Limb (tissue), 2 donors: ENCODE measurements around the gene ADRA2A.

Experiments used
- DNase-seq, 2 donors: peaks; one replicate each; pipeline ENCODE4 v3.0.0-alpha.2; 2016; ENCODE audit errors: extremely low spot score in 2 of 2

ADRA2A gene

GRCh38 chr10:111109501-111110242 is 32.8 kb downstream of the ADRA2A start:
- DNase-seq, result peak in 1 of 2 donors; percentile 10

GRCh38 chr10:111110771-111111170 is 33.9 kb downstream of the ADRA2A start:
- DNase-seq, result no peak

- DNase-seq, result no peak
Measured at GRCh38 chr10:111112333-111112732, 35.5 kb downstream of the ADRA2A start.

- DNase-seq, result peak in 1 of 2 donors; percentile 5
Measured at GRCh38 chr10:111113238-111113960, 36.6 kb downstream of the ADRA2A start.

- peak in 1 of 2 donors; percentile 13 for DNase-seq
Measured at GRCh38 chr10:111113961-111114757, 37.3 kb downstream of the ADRA2A start.

GRCh38 chr10:111114758-111115500 is 38.1 kb downstream of the ADRA2A start:
- DNase-seq, result peak in 1 of 2 donors; percentile 14

- DNase-seq, result peak in 1 of 2 donors; percentile 19
Measured at GRCh38 chr10:111116211-111116610, 39.4 kb downstream of the ADRA2A start.

GRCh38 chr10:111116762-111117445 is 40.1 kb downstream of the ADRA2A start:
- peak in 1 of 2 donors; percentile 20 for DNase-seq

- DNase-seq, result peak in 1 of 2 donors; percentile 10
Measured at GRCh38 chr10:111117528-111118277, 40.9 kb downstream of the ADRA2A start.

- peak in 1 of 2 donors; percentile 3 for DNase-seq
Measured at GRCh38 chr10:111118758-111119157, 41.9 kb downstream of the ADRA2A start.

- no peak for DNase-seq
Measured at GRCh38 chr10:111119637-111120036, 42.8 kb downstream of the ADRA2A start.

GRCh38 chr10:111122127-111122526 is 45.3 kb downstream of the ADRA2A start:
- peak in 1 of 2 donors; percentile 5 for DNase-seq

- DNase-seq, result no peak
Measured at GRCh38 chr10:111123883-111124282, 47.1 kb downstream of the ADRA2A start.

GRCh38 chr10:111125102-111125501 is 48.3 kb downstream of the ADRA2A start:
- DNase-seq, result no peak

GRCh38 chr10:111126077-111126476 is 49.2 kb downstream of the ADRA2A start:
- peak in 1 of 2 donors; percentile 1 for DNase-seq

- DNase-seq, result peak in 1 of 2 donors; percentile 4
Measured at GRCh38 chr10:111127081-111127848, 50.4 kb downstream of the ADRA2A start.

GRCh38 chr10:111128331-111129180 is 51.7 kb downstream of the ADRA2A start:
- peak in 1 of 2 donors; percentile 21 for DNase-seq

- DNase-seq, result peak in 1 of 2 donors; percentile 18
Measured at GRCh38 chr10:111129363-111129762, 52.5 kb downstream of the ADRA2A start.
